ENCODE measurements around the gene SERPINB11. TPM values are rescaled to one million over a fixed set of nuclear protein-coding genes. Genes with fewer than 3 reads are reported as not detected.

Gene SERPINB11
- total RNA-seq, 1 experiment from 2014 or later = not detected

- POLR2A ChIA-PET = no interaction called here
- Mint-ChIP-seq H3K36me3 (peaks cover 20% of the 10 kb centered on the region), H3K27ac (no peak overlapping the region), H3K4me1 (peaks cover 4% of the 10 kb centered on the region), H3K27me3 (ENCODE audit: low read depth) (no peaks in the 10 kb centered on the region; the same call in 1 of the 2 replicates), H3K4me3 (no peak overlapping the region), H3K9me3 (peaks cover 61% of the 10 kb centered on the region)
- DNase-seq (ENCODE audit: low spot score) (no peak), ATAC-seq (no peak)
- no peak for TF ChIP-seq IRF2 (CRISPR knock-in tag; IDR thresholded peaks at IDR 0.05; ENCODE audit: borderline replicate concordance, low read depth)
- no peak for TF ChIP-seq SOX15 (CRISPR knock-in tag; IDR thresholded peaks at IDR 0.05)
- no peak for TF ChIP-seq PRRX2 (CRISPR knock-in tag; IDR thresholded peaks at IDR 0.05)
- no peak for TF ChIP-seq SMAD4 (CRISPR knock-in tag; IDR thresholded peaks at IDR 0.05)
- TF ChIP-seq MLX (CRISPR knock-in tag; IDR thresholded peaks at IDR 0.05) = no peak
- TF ChIP-seq ATF2 (CRISPR knock-in tag; IDR thresholded peaks at IDR 0.05; ENCODE audit: borderline replicate concordance, low read depth) = no peak
- TF ChIP-seq, protein P1, sequence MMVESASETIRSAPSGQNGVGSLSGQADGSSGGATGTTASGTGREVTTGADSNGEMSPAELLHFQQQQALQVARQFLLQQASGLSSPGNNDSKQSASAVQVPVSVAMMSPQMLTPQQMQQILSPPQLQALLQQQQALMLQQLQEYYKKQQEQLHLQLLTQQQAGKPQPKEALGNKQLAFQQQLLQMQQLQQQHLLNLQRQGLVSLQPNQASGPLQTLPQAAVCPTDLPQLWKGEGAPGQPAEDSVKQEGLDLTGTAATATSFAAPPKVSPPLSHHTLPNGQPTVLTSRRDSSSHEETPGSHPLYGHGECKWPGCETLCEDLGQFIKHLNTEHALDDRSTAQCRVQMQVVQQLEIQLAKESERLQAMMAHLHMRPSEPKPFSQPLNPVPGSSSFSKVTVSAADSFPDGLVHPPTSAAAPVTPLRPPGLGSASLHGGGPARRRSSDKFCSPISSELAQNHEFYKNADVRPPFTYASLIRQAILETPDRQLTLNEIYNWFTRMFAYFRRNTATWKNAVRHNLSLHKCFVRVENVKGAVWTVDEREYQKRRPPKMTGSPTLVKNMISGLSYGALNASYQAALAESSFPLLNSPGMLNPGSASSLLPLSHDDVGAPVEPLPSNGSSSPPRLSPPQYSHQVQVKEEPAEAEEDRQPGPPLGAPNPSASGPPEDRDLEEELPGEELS (CRISPR knock-in tag; IDR thresholded peaks at IDR 0.05) = no peak
- TF ChIP-seq RORB (CRISPR knock-in tag; IDR thresholded peaks at IDR 0.05) = no peak
- no peak for TF ChIP-seq GTF2I (CRISPR knock-in tag; conservative IDR thresholded peaks at IDR 0.05)
- TF ChIP-seq PREB (CRISPR knock-in tag; IDR thresholded peaks at IDR 0.05; ENCODE audit: borderline replicate concordance) = no peak
- no peak for TF ChIP-seq GABPB1 (CRISPR knock-in tag; IDR thresholded peaks at IDR 0.05)
- no peak for TF ChIP-seq MXD4 (CRISPR knock-in tag; IDR thresholded peaks at IDR 0.05; ENCODE audit: borderline replicate concordance)
- TF ChIP-seq ZNF416 (CRISPR knock-in tag; IDR thresholded peaks at IDR 0.05) = no peak
- no peak for TF ChIP-seq ATF1 (CRISPR knock-in tag; IDR thresholded peaks at IDR 0.05)
- TF ChIP-seq FOXK1 (CRISPR knock-in tag; IDR thresholded peaks at IDR 0.05) = no peak
- TF ChIP-seq ZNF317 (CRISPR knock-in tag; IDR thresholded peaks at IDR 0.05; ENCODE audit: borderline replicate concordance, low read depth) = no peak
- TF ChIP-seq USF2 (CRISPR knock-in tag; IDR thresholded peaks at IDR 0.05) = no peak
- no peak for TF ChIP-seq ZNF425 (CRISPR knock-in tag; conservative IDR thresholded peaks at IDR 0.05)
- no peak for TF ChIP-seq CBFB (CRISPR knock-in tag; IDR thresholded peaks at IDR 0.05; ENCODE audit: low read depth)
- CTCF ChIA-PET = no interaction called here
Observed at GRCh38 chr18:63689064-63689463, 13.7 kb upstream of the SERPINB11 start.

Data from WTC11 (cell line).